Measurements from ENCODE around the gene MARVELD3.

GRCh38 chr16:71659471-71659870, 33.5 kb downstream of the MARVELD3 start:
- TF ChIP-seq CTCF (IDR thresholded peaks at IDR 0.05 in 8 of 11, conservative IDR thresholded peaks at IDR 0.05 in 3 of 11) (no peak), POLR2A (IDR thresholded peaks at IDR 0.05) (no peak)
